ENCODE data around the gene PSG5.
"Not testable (repeated sequence)": the region's sequence is repeated elsewhere in the genome, so short reads cannot be mapped to it uniquely, and the experiment has no call there.

Gene PSG5

GRCh38 chr19:43186311-43186935 lies at the start of gene PSG5:
PSG5 (minus strand) TSS chr19:43186536; CDS start chr19:43186405, 131 bp downstream.
- DNase-seq: not testable (repeated sequence)

GRCh38 chr19:43235686-43236085 lies 49.4 kb upstream of the PSG5 start:
- not testable (repeated sequence) for DNase-seq

- DNase-seq: no peak
Observed at GRCh38 chr19:43229315-43229714, 43.0 kb upstream of the PSG5 start.

DNA sequence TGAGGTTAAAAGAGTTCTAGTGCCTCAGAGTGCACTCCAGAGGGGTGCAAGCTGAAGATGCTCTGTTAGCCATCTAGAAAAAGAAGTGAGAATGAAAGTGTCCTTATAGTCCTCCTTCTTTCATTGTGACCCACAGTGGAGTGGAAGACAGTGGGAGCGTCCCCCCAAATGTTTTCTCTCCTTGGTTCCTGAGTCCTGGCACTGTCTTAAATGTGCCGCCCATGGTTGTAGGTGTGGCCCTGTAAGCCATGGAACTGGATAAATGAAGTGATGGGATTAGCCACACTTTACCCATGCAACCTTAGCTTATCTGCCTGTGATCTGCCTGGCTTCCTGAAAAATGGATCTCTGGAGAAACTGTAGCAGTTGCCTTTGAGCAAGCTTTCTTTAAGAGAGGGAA lies 42.4 kb upstream of the PSG5 start:
- DNase-seq: not testable (repeated sequence)

DNA sequence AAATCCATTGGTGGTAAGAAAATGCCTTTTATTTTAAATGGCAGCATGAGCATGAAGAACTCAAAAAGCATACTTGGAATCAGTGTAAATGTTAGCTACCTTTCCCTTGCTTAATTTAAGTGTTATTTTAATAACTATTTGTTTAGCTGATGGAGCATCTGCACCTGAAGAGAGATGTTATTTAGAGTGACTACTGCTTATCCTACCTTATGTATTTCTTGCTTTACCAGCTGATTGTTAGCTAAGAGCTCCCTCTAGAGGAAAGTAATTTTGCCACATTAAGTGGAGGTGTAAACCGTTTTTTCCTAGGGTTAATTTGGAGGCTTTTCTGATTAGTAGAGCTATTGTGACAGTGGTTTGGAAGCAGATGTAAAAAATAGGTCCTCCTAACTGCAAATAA lies 40.6 kb upstream of the PSG5 start:
- DNase-seq: not testable (repeated sequence)

GRCh38 chr19:43224855-43225253 lies 38.5 kb upstream of the PSG5 start:
- no peak for DNase-seq

- not testable (repeated sequence) for DNase-seq
Observed at GRCh38 chr19:43224201-43224854, 38.0 kb upstream of the PSG5 start.

DNA sequence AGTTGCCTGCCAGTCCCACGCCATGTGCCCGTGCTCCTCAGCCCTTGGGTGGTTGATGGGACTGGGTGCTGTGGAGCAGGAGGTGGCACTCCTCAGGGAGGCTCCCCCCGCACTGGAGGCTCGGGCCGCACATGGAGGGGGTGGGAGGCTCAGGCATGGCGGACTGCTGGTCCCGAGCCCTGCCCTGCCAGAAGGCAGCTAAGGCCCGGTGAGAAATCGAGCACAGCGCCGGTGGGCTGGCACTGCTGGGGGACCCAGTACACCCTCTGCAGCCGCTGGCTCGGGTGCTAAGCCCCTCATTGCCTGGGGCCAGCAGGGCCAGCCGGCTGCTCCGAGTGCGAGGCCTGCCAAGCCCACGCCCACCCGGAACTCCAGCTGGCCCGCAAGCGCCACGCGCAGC lies 35.6 kb upstream of the PSG5 start:
- DNase-seq: not testable (repeated sequence)

DNA sequence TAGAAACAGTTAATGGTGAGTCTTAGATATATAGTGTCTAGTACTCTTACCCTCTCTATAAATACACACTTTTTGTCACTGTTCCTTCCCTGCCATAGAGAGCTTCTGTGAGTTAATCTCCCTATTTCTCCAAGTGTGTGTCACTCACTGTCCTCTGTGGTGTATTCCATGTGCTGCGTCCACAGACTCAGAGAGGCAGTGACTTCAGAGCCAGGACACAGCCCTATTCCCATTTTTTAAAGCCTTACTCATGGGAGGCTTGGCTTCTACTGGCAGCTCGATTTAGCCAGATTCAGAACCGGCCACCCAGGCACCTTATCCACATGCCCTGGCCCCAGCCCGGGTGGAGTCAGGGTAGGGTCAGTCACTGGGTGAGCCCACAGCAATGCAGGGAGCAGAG lies 32.8 kb upstream of the PSG5 start:
- DNase-seq: not testable (repeated sequence)

GRCh38 chr19:43215881-43216280 lies 29.5 kb upstream of the PSG5 start:
- not testable (repeated sequence) for DNase-seq

DNA sequence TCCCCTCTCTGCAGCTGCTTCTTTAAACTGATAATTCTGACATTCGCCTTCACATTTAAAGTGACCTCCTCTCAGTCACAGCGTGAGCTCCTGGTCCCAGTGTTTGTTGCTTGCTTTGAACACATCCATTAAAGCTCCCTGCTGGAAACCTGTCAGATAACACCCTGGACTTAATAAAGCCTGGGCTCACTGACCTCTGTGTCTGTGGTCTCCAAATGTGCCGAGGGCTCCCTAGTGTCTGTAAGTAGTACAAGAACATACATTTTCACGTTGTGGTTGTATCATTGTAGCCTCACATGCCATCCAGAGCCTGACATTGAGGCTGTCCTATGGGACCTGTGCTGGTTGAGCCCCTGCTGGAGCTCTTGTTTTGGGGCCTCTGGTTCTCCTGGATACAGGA lies 21.7 kb upstream of the PSG5 start:
- no peak for DNase-seq

GRCh38 chr19:43207174-43207573 lies 20.8 kb upstream of the PSG5 start:
- DNase-seq: not testable (repeated sequence)

DNA sequence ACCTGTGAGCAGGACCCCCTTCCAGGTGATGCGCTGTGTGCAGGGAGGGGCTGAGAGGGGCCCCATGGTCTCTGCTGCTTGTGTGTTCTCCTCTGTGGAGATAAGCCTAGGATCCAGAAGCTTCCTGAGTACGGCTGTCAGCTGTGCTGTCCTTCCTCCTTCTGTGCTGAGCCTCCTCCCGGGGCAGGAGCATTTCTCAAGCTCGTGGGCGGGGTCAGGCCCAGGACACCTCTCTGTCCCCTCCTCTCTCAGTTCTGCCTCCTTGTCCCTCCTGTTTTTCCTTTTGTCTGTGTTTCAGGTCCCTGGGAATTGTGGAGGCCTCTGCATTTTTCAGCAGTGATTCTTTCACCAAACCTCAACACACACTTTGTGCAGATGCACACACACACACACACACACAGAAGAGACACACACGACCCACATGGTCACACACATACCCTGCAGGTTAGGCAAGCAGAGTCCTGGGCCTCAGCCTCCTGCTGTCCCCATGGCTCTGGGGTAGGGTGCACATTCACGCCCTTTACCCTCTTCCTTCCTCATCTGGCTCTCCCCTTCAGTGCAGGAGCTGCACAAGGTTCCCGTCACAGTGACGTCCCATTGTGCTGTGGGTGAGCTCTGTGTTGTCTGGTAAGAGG lies 19.3 kb upstream of the PSG5 start, which contains the start of gene PSG4:
Gene PSG4 (minus strand): TSS at position 168 of the 635 bp plus-strand sequence. CDS start 102 bp downstream, at position 66.
- DNase-seq: not testable (repeated sequence)

GRCh38 chr19:43203611-43204010 lies 17.3 kb upstream of the PSG5 start:
- not testable (repeated sequence) for DNase-seq

DNA sequence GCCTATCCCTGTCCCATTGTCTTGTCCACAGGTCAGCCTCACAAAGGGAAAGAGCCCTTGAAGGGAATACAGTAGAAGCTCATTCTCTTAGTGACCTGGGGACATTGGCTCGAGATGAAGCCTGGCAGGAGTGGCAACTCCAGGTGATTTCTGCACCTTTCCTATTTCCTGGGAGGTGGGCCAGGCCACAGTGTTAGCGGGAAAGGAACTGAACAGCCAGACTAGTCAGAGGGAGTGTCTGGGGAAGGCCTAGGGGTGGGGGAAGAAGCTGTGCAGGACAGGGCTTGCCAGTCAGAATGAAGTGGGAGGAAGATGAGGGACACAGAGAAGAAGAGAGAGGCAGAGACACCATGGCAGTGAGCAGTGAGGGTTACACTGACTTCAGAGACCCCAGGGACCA lies 15.6 kb upstream of the PSG5 start:
- not testable (repeated sequence) for DNase-seq

DNA sequence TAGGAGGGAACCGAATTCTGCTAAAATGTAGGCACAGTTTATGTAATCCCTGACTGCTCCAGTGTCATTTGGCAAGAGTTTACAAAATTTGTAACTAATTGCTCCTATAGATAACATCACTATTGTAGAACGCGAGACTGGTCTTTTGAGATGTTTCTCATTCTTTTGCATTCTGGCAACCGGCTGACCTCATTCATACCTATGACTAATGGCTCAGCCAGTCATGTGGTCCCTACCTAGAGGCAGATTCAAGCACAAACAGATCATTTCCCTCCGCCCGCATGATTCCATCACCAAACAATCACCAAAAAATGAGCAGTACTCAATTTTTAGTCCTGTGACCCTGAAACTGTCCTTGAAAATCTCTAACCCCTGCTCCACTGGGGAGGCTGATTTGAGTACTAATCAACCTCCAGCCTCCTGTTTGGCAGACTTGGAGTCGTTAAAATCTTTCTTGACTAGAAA lies 15.0 kb upstream of the PSG5 start:
- not testable (repeated sequence) for DNase-seq

GRCh38 chr19:43198686-43199419 lies 12.5 kb upstream of the PSG5 start:
- not testable (repeated sequence) for DNase-seq

DNA sequence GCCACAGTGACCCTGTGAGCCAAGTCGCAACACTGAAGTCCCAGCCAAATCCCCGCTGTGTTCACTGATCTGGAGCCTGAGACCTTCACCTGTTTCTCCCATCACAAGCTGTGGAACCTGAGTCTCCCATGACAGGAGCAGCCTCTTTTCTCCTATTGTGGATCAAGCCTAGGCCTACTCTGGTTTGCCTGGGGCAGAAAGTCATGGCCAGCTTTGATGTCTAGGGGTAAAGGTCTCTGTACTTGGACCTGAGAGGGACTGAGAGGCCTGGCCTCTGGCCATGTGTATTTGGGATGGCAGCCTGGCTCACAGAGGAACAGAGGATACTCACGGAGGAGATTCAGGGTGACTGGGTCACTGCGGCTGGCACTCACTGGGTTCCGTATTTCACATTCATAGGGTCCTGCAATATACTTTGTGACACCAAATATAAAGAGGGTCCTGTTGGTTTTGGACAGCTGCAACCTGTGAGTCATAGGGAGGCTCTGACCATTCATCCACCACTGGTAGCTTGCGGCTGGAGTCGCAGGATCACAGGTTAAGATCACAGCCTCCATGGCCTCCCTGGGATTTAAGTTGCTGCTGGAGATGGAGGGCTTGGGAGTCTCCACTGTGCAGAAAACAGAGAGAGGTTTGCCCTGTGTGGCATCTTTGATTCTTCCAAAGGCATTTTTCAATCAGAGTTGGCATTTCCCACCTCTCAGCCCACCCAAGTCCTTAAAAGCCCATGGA lies 11.5 kb upstream of the PSG5 start:
- DNase-seq: not testable (repeated sequence)

GRCh38 chr19:43194397-43194796 lies 8.1 kb upstream of the PSG5 start:
- DNase-seq: not testable (repeated sequence)

DNA sequence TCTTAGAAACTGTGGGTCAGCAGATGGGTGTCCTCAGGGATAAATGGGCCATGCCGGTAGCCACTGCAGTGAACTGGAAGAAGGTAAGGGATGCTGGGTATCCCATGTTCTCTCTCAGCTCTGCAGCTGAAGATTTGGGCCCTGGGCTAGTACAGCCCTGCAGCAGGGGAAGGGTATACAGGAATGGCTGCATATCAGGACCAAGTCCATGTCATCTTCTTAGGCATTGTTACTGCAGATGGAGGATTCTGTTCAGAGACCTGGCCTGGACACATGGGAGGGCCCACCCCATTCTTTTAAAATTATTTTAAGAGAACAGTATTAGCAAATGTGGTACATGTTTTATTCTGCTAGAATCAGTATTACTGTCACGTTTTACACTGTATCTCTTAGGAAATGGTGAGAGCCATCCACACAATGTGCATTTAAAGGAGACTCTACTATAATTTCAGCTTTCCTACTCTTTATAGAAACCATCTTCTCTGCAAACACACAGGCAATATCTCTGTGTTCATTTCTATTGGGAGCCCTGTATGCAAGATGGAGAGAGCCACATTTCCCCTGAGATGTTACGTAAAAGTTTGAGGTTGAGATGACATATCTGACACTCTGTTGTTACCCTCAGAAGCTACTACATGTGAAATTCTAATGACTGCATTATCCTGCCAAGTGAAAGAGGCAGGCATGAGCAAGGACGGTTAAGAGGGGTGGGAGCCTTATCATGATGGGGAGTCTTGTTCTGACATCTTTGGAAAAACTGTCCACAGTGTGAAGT lies 6.2 kb upstream of the PSG5 start:
- not testable (repeated sequence) for DNase-seq

DNA sequence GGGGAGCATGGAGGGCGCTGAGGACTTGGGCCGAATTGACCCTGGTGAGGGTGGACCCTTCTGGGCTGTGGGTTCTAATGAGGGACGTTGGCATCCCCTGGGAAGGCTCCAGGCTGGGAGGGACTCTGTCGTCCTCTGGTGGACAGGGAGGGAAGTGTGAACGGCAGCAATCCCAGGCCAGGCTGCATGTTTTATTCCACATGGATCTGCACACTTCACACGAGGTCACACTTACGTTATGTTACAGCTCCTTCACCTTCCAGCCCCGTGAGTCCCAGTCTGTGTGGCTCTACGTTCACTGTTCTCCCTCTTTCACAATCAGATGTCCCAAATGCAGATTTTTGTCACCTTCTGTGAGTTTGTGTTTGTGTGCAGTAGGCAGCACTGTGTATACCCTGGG lies 1.8 kb upstream of the PSG5 start:
- DNase-seq: not testable (repeated sequence)

Measured in hippocampal formation (tissue), 2 donors.